Mesendoderm (in vitro differentiated cells): Measurements from ENCODE around the gene DNPH1.

Experiments
- DNase-seq: peaks from one replicate; pipeline ENCODE4 v3.0.0; 2013
- H2AK5ac ChIP-seq: 2 replicates; pipeline ENCODE4 v1.6.1; 2013; ENCODE audit warnings: low read length, inconsistent platforms
- H2BK120ac ChIP-seq: 2 replicates; pipeline ENCODE4 v1.6.1; 2013; ENCODE audit warnings: low read depth, mild to moderate bottlenecking, low read length, moderate library complexity, mixed read lengths
- H2BK15ac ChIP-seq: replicated peaks from 2 replicates; pipeline ENCODE4 v1.6.1; 2013; ENCODE audit warnings: low read depth, mild to moderate bottlenecking, moderate library complexity
- H2BK5ac ChIP-seq: 2 replicates; pipeline ENCODE4 v1.6.1; 2013; ENCODE audit warnings: low read length, inconsistent platforms
- H3K18ac ChIP-seq: 2 replicates; pipeline ENCODE4 v1.6.1; 2013; ENCODE audit warnings: mild to moderate bottlenecking, low read length, mixed read lengths
- H3K23ac ChIP-seq: one replicate; pipeline ENCODE4 v1.6.1; 2013; ENCODE audit warnings: low read length
- H3K27ac ChIP-seq: 2 replicates; pipeline ENCODE4 v1.5.1; 2013; ENCODE audit warnings: low read depth, mild to moderate bottlenecking, inconsistent platforms, low read length, moderate library complexity
- H3K27me3 ChIP-seq: 2 replicates; pipeline ENCODE4 v1.6.1; 2013; ENCODE audit warnings: low read length, control low read depth, mild to moderate bottlenecking, inconsistent platforms; ENCODE audit not compliant: insufficient read depth, poor library complexity
- H3K36me3 ChIP-seq: 2 replicates; pipeline ENCODE4 v1.6.1; 2013; ENCODE audit warnings: low read length, inconsistent platforms; ENCODE audit not compliant: control insufficient read depth, insufficient read depth
- H3K4ac ChIP-seq: one replicate; pipeline ENCODE4 v1.6.1; 2013; ENCODE audit warnings: low read depth, mild to moderate bottlenecking, low read length, moderate library complexity
- H3K4me1 ChIP-seq: 2 replicates; pipeline ENCODE4 v1.6.1; 2013; ENCODE audit warnings: low read depth, low read length, inconsistent platforms; ENCODE audit not compliant: control insufficient read depth
- H3K4me2 ChIP-seq: 2 replicates; pipeline ENCODE4 v1.6.1; 2013; ENCODE audit warnings: low read length
- H3K4me3 ChIP-seq: 2 replicates; pipeline ENCODE4 v1.5.1; 2013; ENCODE audit warnings: mild to moderate bottlenecking, low read length
- H3K56ac ChIP-seq: one replicate; pipeline ENCODE4 v1.6.1; 2013; ENCODE audit warnings: low read length
- H3K79me1 ChIP-seq: 2 replicates; pipeline ENCODE4 v1.6.1; 2013; ENCODE audit warnings: low read length, inconsistent platforms
- H3K79me2 ChIP-seq: 2 replicates; pipeline ENCODE4 v1.6.1; 2013; ENCODE audit warnings: mild to moderate bottlenecking, low read length; ENCODE audit not compliant: control insufficient read depth, insufficient read depth
- H3K9ac ChIP-seq: 2 replicates; pipeline ENCODE4 v1.6.1; 2013; ENCODE audit warnings: low read length, inconsistent platforms
- H4K5ac ChIP-seq: one replicate; pipeline ENCODE4 v1.6.1; 2013; ENCODE audit warnings: low read length
- H4K8ac ChIP-seq: one replicate; pipeline ENCODE4 v1.6.1; 2013; ENCODE audit warnings: low read depth, mild to moderate bottlenecking, control low read depth, low read length, moderate library complexity
- WGBS: extraction: QIAGEN DNeasy Blood & Tissue Kit; methylation state at CpG from one replicate; pipeline ENCODE4 v1.1.7; 2013; ENCODE audit warnings: low lambda C conversion rate, missing lambda C conversion rate; ENCODE audit not compliant: insufficient coverage; ENCODE audit errors: extremely low coverage; 5-methylcytosine and 5-hydroxymethylcytosine counted together

The DNPH1 gene

GRCh38 chr6:43207286-43207685 lies 22.0 kb downstream of the DNPH1 start:
- no peak overlapping the region for H4K8ac ChIP-seq
- no peak overlapping the region for H3K27ac ChIP-seq
- no peak for DNase-seq
- no peaks in the 10 kb centered on the region for H3K4me1 ChIP-seq
- H3K79me1 ChIP-seq, result no peaks in the 10 kb centered on the region
- H2BK5ac ChIP-seq, result no peak overlapping the region
- H4K5ac ChIP-seq, result no peak overlapping the region
- H3K4me3 ChIP-seq, result no peak overlapping the region
- no peak overlapping the region for H3K4ac ChIP-seq
- H3K79me2 ChIP-seq, result no peaks in the 10 kb centered on the region
- no peak overlapping the region for H3K23ac ChIP-seq
- H2AK5ac ChIP-seq, result no peak overlapping the region
- no peak overlapping the region for H2BK120ac ChIP-seq
- H3K27me3 ChIP-seq, result no peaks in the 10 kb centered on the region
- no peak overlapping the region for H3K4me2 ChIP-seq
- no CpG with 5 or more reads among the region's 2 CpGs for WGBS
- H3K9ac ChIP-seq, result no peak overlapping the region
- no peak overlapping the region for H3K18ac ChIP-seq
- H3K56ac ChIP-seq, result no peak overlapping the region
- H3K36me3 ChIP-seq, result no peaks in the 10 kb centered on the region
- H2BK15ac ChIP-seq, result no peak overlapping the region

- Histone ChIP-seq H3K4ac (no peak overlapping the region), H3K27me3 (no peaks in the 10 kb centered on the region), H3K36me3 (no peaks in the 10 kb centered on the region), H3K4me2 (no peak overlapping the region), H2BK120ac (no peak overlapping the region), H3K9ac (no peak overlapping the region), H3K27ac (no peak overlapping the region), H3K79me1 (no peaks in the 10 kb centered on the region), H4K8ac (no peak overlapping the region), H3K79me2 (no peaks in the 10 kb centered on the region), H3K56ac (no peak overlapping the region), H2BK15ac (no peak overlapping the region), H2BK5ac (no peak overlapping the region), H3K4me3 (no peak overlapping the region), H2AK5ac (no peak overlapping the region), H3K4me1 (no peaks in the 10 kb centered on the region), H3K18ac (no peak overlapping the region), H4K5ac (no peak overlapping the region), H3K23ac (no peak overlapping the region)
- no CpG with 5 or more reads among the region's 10 CpGs for WGBS
- no peak for DNase-seq
Observed at GRCh38 chr6:43205849-43206248, 23.4 kb downstream of the DNPH1 start.

- no CpG with 5 or more reads among the region's 23 CpGs for WGBS
- no peak for DNase-seq
- H3K27me3 ChIP-seq, result no peaks in the 10 kb centered on the region
Observed at GRCh38 chr6:43204271-43205105, 24.8 kb downstream of the DNPH1 start.

GRCh38 chr6:43203718-43204095 lies 25.6 kb downstream of the DNPH1 start:
- Histone ChIP-seq H4K5ac (no peak overlapping the region), H3K36me3 (no peaks in the 10 kb centered on the region), H4K8ac (no peak overlapping the region), H3K56ac (no peak overlapping the region), H3K9ac (no peak overlapping the region), H3K23ac (no peak overlapping the region), H2BK5ac (no peak overlapping the region), H3K4me2 (no peak overlapping the region), H3K4me3 (no peak overlapping the region), H3K4me1 (no peaks in the 10 kb centered on the region), H3K4ac (no peak overlapping the region), H3K79me2 (no peaks in the 10 kb centered on the region), H3K27me3 (no peaks in the 10 kb centered on the region), H2BK15ac (no peak overlapping the region), H3K79me1 (no peaks in the 10 kb centered on the region), H2AK5ac (no peak overlapping the region), H3K27ac (no peak overlapping the region), H3K18ac (no peak overlapping the region), H2BK120ac (no peak overlapping the region)
- no peak for DNase-seq
- WGBS, result no CpG with 5 or more reads among the region's 8 CpGs

More at GRCh38 chr6:43204271-43205105, 24.8 kb downstream of the DNPH1 start:
- no peak overlapping the region for H2BK5ac ChIP-seq
- no peaks in the 10 kb centered on the region for H3K4me1 ChIP-seq
- no peak overlapping the region for H3K4ac ChIP-seq
- H3K56ac ChIP-seq, result no peak overlapping the region
- no peak overlapping the region for H3K27ac ChIP-seq
- H3K23ac ChIP-seq, result no peak overlapping the region
- no peak overlapping the region for H3K18ac ChIP-seq
- H3K36me3 ChIP-seq, result no peaks in the 10 kb centered on the region
- H2BK15ac ChIP-seq, result no peak overlapping the region
- H3K79me1 ChIP-seq, result no peaks in the 10 kb centered on the region
- no peak overlapping the region for H4K5ac ChIP-seq
- H3K9ac ChIP-seq, result no peak overlapping the region
- H2BK120ac ChIP-seq, result no peak overlapping the region
- no peak overlapping the region for H2AK5ac ChIP-seq
- H3K4me2 ChIP-seq, result no peak overlapping the region
- H4K8ac ChIP-seq, result no peak overlapping the region
- no peaks in the 10 kb centered on the region for H3K79me2 ChIP-seq
- no peak overlapping the region for H3K4me3 ChIP-seq

- H3K79me2 ChIP-seq, result no peaks in the 10 kb centered on the region
- H2BK15ac ChIP-seq, result no peak overlapping the region
- no peak overlapping the region for H3K56ac ChIP-seq
- no peaks in the 10 kb centered on the region for H3K36me3 ChIP-seq
- H3K4me3 ChIP-seq, result no peak overlapping the region
- DNase-seq, result no peak
- no peak overlapping the region for H3K27ac ChIP-seq
- no peak overlapping the region for H4K5ac ChIP-seq
- no peak overlapping the region for H2BK120ac ChIP-seq
- H2BK5ac ChIP-seq, result no peak overlapping the region
- no peak overlapping the region for H3K4me2 ChIP-seq
- H3K27me3 ChIP-seq, result no peaks in the 10 kb centered on the region
- H3K4me1 ChIP-seq, result no peaks in the 10 kb centered on the region
- no peaks in the 10 kb centered on the region for H3K79me1 ChIP-seq
- H4K8ac ChIP-seq, result no peak overlapping the region
- no peak overlapping the region for H3K4ac ChIP-seq
- no CpG with 5 or more reads among the region's 17 CpGs for WGBS
- no peak overlapping the region for H3K9ac ChIP-seq
- H2AK5ac ChIP-seq, result no peak overlapping the region
- no peak overlapping the region for H3K18ac ChIP-seq
- no peak overlapping the region for H3K23ac ChIP-seq
Observed at GRCh38 chr6:43203029-43203717, 26.1 kb downstream of the DNPH1 start.
